Hepatocyte (in vitro differentiated cells): ENCODE results near the gene ASAP2.

ENCODE experiments used
- EZH2 ChIP-seq: fragments of 200-600 bp; sonication (generic); IDR thresholded peaks from 2 replicates; pipeline ENCODE4 v1.6.1; 2016; ENCODE audit warnings: antibody characterized with exemption, mild to moderate bottlenecking, borderline replicate concordance
- EZH2phosphoT487 ChIP-seq: fragments of 200-600 bp; sonication (generic); IDR thresholded peaks from one replicate; pipeline ENCODE4 v1.6.1; 2018; ENCODE audit warnings: antibody characterized with exemption, mild to moderate bottlenecking, low read depth, moderate library complexity; ENCODE audit not compliant: unreplicated experiment, severe bottlenecking
- TF ChIP-seq, protein P1 (sequence below): fragments of 200-600 bp; sonication (generic); IDR thresholded peaks from 2 replicates; pipeline ENCODE4 v1.5.1; 2016; ENCODE audit warnings: antibody characterized with exemption, mild to moderate bottlenecking; ENCODE audit not compliant: poor library complexity

DNA sequence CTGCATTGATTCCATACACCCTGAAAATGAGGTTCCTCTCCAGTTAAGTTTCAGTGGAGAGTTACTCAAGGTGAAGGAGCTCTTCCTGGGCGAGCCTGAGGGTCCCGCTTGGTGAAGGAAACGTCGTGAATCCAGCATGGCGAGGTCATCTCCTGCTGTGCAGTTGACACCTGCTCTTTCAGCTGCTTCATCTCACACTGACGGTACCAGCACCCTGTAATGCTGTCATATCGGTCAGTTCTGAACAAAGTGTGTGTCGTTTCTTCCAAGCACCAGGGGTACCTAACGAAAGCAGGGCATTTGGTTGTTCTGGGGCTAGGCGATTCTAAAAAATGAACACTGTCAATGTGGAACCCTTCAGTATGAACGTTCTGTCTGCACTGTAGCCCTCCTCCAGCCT, 164.1 kb downstream of the ASAP2 start:
- TF ChIP-seq, protein P1, sequence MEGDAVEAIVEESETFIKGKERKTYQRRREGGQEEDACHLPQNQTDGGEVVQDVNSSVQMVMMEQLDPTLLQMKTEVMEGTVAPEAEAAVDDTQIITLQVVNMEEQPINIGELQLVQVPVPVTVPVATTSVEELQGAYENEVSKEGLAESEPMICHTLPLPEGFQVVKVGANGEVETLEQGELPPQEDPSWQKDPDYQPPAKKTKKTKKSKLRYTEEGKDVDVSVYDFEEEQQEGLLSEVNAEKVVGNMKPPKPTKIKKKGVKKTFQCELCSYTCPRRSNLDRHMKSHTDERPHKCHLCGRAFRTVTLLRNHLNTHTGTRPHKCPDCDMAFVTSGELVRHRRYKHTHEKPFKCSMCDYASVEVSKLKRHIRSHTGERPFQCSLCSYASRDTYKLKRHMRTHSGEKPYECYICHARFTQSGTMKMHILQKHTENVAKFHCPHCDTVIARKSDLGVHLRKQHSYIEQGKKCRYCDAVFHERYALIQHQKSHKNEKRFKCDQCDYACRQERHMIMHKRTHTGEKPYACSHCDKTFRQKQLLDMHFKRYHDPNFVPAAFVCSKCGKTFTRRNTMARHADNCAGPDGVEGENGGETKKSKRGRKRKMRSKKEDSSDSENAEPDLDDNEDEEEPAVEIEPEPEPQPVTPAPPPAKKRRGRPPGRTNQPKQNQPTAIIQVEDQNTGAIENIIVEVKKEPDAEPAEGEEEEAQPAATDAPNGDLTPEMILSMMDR: no peak
- TF ChIP-seq EZH2phosphoT487 (no peak), EZH2 (no peak)
